OCI-LY7 (cell line): ENCODE results near the gene OR10A6.

Source experiments
- CTCF ChIP-seq: fragments of 200-600 bp; sonication (generic); conservative IDR thresholded peaks from 2 replicates; pipeline ENCODE4 v1.5.1; 2014; ENCODE audit warnings: mild to moderate bottlenecking, antibody characterized with exemption, low read length, moderate library complexity, mixed read lengths
- EZH2phosphoT487 ChIP-seq: fragments of 200-600 bp; sonication (generic); IDR thresholded peaks from 2 replicates; pipeline ENCODE4 v1.6.1; 2018; ENCODE audit warnings: low read depth, borderline replicate concordance, mild to moderate bottlenecking, mixed run types, antibody characterized with exemption, low read length, moderate library complexity, mixed read lengths

DNA sequence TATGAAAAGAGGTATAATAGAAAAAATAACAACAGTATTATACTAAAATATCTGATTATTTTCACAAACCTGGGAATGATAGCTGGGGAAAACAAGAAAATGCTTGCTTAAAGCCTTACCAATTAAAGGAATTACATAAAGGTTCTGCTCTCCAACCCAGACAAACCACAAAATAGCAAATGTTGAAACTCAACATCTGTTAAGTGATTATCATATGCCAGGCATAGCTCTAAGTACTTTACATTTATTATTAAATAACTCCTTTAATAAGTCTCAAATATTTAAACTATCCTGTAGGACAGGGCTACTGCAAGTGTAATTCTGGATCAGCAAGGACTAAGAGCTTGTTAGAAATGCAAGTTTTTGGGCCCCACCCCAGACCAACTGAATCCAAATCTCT lies 20.1 kb downstream of the OR10A6 start:
- no peak for TF ChIP-seq CTCF
- TF ChIP-seq EZH2phosphoT487 = no peak
